ENCODE measurements around the gene GSTM4.
"Not testable (repeated sequence)": the region's sequence is repeated elsewhere in the genome, so short reads cannot be mapped to it uniquely, and the experiment has no call there.

The GSTM4 gene

DNA sequence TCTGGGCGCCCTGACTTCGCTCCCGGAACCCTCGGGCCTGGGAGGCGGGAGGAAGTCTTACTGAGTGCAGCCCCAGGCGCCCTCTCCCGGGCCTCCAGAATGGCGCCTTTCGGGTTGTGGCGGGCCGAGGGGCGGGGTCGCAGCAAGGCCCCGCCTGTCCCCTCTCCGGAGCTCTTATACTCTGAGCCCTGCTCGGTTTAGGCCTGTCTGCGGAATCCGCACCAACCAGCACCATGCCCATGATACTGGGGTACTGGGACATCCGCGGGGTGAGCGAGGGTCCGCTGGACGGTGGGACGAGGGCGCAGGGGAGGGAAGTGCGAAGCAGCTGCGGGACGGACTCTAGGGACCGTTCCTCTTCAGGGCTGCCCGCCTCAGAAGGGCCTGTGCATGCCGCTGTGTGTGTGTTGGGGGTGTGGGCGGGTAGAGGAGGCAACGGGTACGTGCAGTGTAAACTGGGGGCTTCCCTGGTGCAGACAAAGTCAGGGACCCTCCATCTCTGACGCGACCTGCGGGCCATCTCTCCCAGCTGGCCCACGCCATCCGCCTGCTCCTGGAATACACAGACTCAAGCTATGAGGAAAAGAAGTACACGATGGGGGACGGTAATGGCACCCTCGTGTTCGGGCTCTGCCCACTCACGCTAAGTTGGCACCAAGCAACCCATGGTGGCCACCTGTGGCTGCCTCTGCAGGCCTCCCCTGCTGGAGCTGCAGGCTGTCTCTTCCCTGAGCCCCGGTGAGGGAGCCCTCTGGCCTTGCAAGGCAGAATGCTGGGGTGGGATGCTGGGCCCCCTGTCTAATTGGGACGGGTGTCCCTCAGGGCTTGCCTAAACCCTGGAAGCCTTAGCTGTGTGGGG is 32.0 kb downstream of the GSTM4 start, which contains the start of gene GSTM1:
Gene GSTM1, plus strand, starts transcription at position 177 of the 859 bp plus-strand sequence. Its CDS starts 57 bp downstream, at position 234.
- H3K4me3 ChIP-seq (ENCODE audit: low read length), result no peak within 1 kb of the TSS

GRCh38 chr1:109689844-109690405 is 34.0 kb downstream of the GSTM4 start:
- no peak overlapping the region for H3K4me3 ChIP-seq (ENCODE audit: low read length)
- TF ChIP-seq ZNF274 (IDR thresholded peaks at IDR 0.05; ENCODE audit: low read depth, low read length), result no peak

More for the DNA sequence above, 32.0 kb downstream of the GSTM4 start, which contains the start of gene GSTM1:
- no peak for TF ChIP-seq ZNF274 (IDR thresholded peaks at IDR 0.05; ENCODE audit: low read depth, low read length)

DNA sequence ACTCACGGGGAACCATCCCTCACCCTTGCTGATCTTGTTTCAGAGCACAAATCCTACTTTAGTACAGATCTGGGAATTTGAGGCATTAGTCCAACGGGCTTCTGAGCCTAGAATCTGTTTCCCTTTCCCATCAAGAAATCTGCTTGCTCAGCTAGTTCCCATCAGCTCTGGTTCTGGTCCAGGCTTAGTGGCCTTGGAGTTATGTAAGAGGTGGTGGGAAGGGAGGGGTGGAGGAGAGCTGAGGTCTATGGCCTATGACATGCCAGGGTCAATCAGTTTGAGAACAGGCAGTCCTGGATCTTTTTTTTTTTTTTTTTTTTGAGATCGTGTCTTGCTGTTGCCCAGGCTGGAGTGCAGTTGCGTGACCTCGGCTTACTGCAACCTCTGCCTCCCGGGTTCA is 35.9 kb downstream of the GSTM4 start:
- TF ChIP-seq ZNF274 (IDR thresholded peaks at IDR 0.05; ENCODE audit: low read depth, low read length), result no peak
- H3K4me3 ChIP-seq (ENCODE audit: low read length), result no peak overlapping the region

GRCh38 chr1:109694400-109694799 is 38.5 kb downstream of the GSTM4 start:
- not testable (repeated sequence) for H3K4me3 ChIP-seq (ENCODE audit: low read length)

DNA sequence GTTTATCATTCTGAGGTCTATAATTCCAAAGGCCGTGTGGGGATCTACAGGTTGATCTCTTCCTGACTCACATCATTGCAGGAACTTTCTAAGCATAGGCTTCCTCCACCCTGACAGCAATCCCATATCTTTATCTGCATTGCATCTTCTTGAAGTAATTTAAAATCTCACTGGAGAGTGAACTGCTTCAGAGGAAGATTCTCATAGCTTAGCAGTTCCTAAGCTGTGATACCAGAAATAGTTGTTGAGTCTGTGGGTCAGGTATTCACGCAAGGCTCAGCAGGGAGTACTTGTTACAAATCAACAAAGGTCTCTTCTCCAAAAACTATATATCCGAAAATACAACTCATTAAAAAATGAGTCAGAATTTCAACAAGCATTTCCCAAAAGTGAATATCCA is 39.2 kb downstream of the GSTM4 start:
- not testable (repeated sequence) for H3K4me3 ChIP-seq (ENCODE audit: low read length)

GRCh38 chr1:109697066-109697465 is 41.2 kb downstream of the GSTM4 start:
- no peak overlapping the region for H3K4me3 ChIP-seq (ENCODE audit: low read length)
- no peak for TF ChIP-seq ZNF274 (IDR thresholded peaks at IDR 0.05; ENCODE audit: low read depth, low read length)

- H3K4me3 ChIP-seq (ENCODE audit: low read length), result not testable (repeated sequence)
These were observed 42.0 kb downstream of the GSTM4 start for GRCh38 chr1:109697861-109698260.

GRCh38 chr1:109702940-109703339 is 47.0 kb downstream of the GSTM4 start:
- H3K4me3 ChIP-seq (ENCODE audit: low read length), result not testable (repeated sequence)

DNA sequence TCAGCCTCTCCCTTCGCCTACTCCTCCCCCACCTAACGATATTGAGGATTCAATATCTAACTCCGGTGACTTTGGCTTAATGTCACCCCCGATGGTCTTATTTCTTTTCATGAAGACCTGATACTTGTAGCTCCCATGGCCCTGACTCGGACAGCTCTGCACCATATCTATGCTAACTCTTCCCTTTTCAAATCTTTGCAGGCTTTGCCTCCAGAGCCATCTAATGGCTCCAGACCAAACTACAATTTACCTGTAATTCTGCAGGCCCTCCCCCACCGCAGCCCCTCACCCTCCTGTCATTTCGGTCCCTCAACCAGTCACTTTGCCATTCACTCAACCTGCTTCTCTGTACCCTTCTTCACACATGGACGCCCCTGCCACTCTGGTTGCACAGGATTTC is 48.3 kb downstream of the GSTM4 start:
- no peak for TF ChIP-seq ZNF274 (IDR thresholded peaks at IDR 0.05; ENCODE audit: low read depth, low read length)
- no peak overlapping the region for H3K4me3 ChIP-seq (ENCODE audit: low read length)

GRCh38 chr1:109705411-109705810 is 49.5 kb downstream of the GSTM4 start:
- no peak for TF ChIP-seq ZNF274 (IDR thresholded peaks at IDR 0.05; ENCODE audit: low read depth, low read length)
- no peak overlapping the region for H3K4me3 ChIP-seq (ENCODE audit: low read length)

DNA sequence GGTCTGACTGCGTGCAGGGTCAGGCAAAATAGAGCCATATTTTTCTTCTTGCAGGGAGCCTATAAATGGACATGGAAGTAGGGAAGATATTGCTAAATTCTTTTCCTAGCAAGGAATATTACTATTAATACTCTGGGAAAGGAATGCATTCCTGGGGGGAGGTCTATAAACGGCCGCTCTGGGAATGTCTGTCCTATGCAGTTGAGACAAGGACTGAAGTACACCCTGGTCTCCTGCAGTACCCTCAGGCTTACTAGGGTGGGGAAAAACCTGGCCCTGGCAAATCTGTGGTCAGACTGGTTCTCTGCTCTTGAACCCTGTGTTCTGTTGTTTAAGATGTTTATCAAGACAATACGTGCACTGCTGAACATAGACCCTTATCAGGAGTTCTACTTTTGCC is 53.0 kb downstream of the GSTM4 start:
- not testable (repeated sequence) for H3K4me3 ChIP-seq (ENCODE audit: low read length)

GRCh38 chr1:109709822-109710221 is 53.9 kb downstream of the GSTM4 start:
- not testable (repeated sequence) for H3K4me3 ChIP-seq (ENCODE audit: low read length)

Data from GM08714 (cell line).